Right lung (tissue), 5 donors: Measurements from ENCODE around the gene LCA5. TPM values are rescaled to one million over a fixed set of nuclear protein-coding genes. Genes with fewer than 3 reads are reported as not detected.
A peak's percentile ranks its signal among the peaks of the same experiment; 100 is the strongest.
"Not testable (repeated sequence)": the region's sequence is repeated elsewhere in the genome, so short reads cannot be mapped to it uniquely, and the experiment has no call there.

ENCODE experiments used
- DNase-seq, 2 donors: peaks; one replicate each; pipeline ENCODE4 v3.0.0-alpha.2; 2013
- polyA plus RNA-seq, 5 donors: library from polyadenylated mRNA; unstranded; fragments of 120-200 nt; gene quantifications; one replicate each; pipeline versions ENCODE4 v1.2.1 to v1.2.3, GENCODE V29; 2013; ENCODE audit warnings: inconsistent platforms in 1 of 5, low replicate concordance in 1 of 5; ENCODE audit not compliant: insufficient read length in 5 of 5, insufficient read depth in 1 of 5

Gene LCA5
- polyA plus RNA-seq, 5 donors = 10.2 to 19.0 (median 17.3) TPM

- DNase-seq = no peak
These were observed 6.2 kb upstream of the LCA5 start for GRCh38 chr6:79543411-79543810.

GRCh38 chr6:79538106-79538971, 1.1 kb upstream of the LCA5 start:
- DNase-seq = no peak

GRCh38 chr6:79536585-79536953, 661 bp downstream of the LCA5 start:
- peak in 1 of 2 donors; percentile 66 for DNase-seq

GRCh38 chr6:79529567-79529966, 7.7 kb downstream of the LCA5 start:
- not testable (repeated sequence) for DNase-seq

- DNase-seq = no peak
These were observed 10.3 kb downstream of the LCA5 start for GRCh38 chr6:79526897-79527296.

GRCh38 chr6:79525272-79526100, 11.7 kb downstream of the LCA5 start:
- DNase-seq = no peak

- no peak for DNase-seq
These were observed 13.2 kb downstream of the LCA5 start for GRCh38 chr6:79524065-79524464.

- DNase-seq = no peak
These were observed 14.6 kb downstream of the LCA5 start for GRCh38 chr6:79522609-79523008.

- no peak for DNase-seq
These were observed 16.7 kb downstream of the LCA5 start for GRCh38 chr6:79520534-79520933.

GRCh38 chr6:79518842-79519241, 18.4 kb downstream of the LCA5 start:
- DNase-seq = no peak

GRCh38 chr6:79515436-79515835, 21.8 kb downstream of the LCA5 start:
- DNase-seq = no peak

GRCh38 chr6:79513111-79513510, 24.1 kb downstream of the LCA5 start:
- DNase-seq = no peak

- no peak for DNase-seq
These were observed 25.2 kb downstream of the LCA5 start for GRCh38 chr6:79512014-79512413.

- DNase-seq = no peak
These were observed 26.5 kb downstream of the LCA5 start for GRCh38 chr6:79510707-79511106.

- DNase-seq = no peak
These were observed 31.0 kb downstream of the LCA5 start for GRCh38 chr6:79506251-79506650.

- no peak for DNase-seq
These were observed 32.9 kb downstream of the LCA5 start for GRCh38 chr6:79504372-79504771.

- DNase-seq = no peak
These were observed 38.4 kb downstream of the LCA5 start for GRCh38 chr6:79498842-79499241.

- DNase-seq = no peak
These were observed 42.0 kb downstream of the LCA5 start for GRCh38 chr6:79495246-79495645.

GRCh38 chr6:79494841-79495240, 42.4 kb downstream of the LCA5 start:
- DNase-seq = no peak

- no peak for DNase-seq
These were observed 66.5 kb downstream of the LCA5 start for GRCh38 chr6:79470728-79471127.

GRCh38 chr6:79469376-79470246, 67.6 kb downstream of the LCA5 start:
- DNase-seq = no peak

GRCh38 chr6:79468587-79468986, 68.6 kb downstream of the LCA5 start:
- DNase-seq = no peak
